Measurements from ENCODE around the gene ACOT12.
"Not testable (repeated sequence)": the region's sequence is repeated elsewhere in the genome, so short reads cannot be mapped to it uniquely, and the experiment has no call there.

ACOT12 gene

GRCh38 chr5:81424728-81425127, 30.8 kb upstream of the ACOT12 start:
- TF ChIP-seq Cebpa-rat (IDR thresholded peaks at IDR 0.05) = no peak

GRCh38 chr5:81422671-81423070, 28.7 kb upstream of the ACOT12 start:
- no peak overlapping the region for H3K4me2 ChIP-seq
- no peak for TF ChIP-seq Cebpa-rat (IDR thresholded peaks at IDR 0.05)

More at GRCh38 chr5:81424728-81425127, 30.8 kb upstream of the ACOT12 start:
- Histone ChIP-seq H3K27ac (no peak overlapping the region), H3K27me3 (no peaks in the 10 kb centered on the region), H4K20me1 (no peaks in the 10 kb centered on the region; the same call in 1 of the 2 replicates), H3K4me1 (0 out of 2 replicates have a peak, but pooled peaks cover 3% of the 10 kb centered on the region), H3K4me2 (no peak overlapping the region), H3K4me3 (no peak overlapping the region), H3K36me3 (peaks cover 40% of the 10 kb centered on the region), H3K9ac (no peak overlapping the region), H3K9me3 (no peaks in the 10 kb centered on the region)

GRCh38 chr5:81420039-81420667, 26.2 kb upstream of the ACOT12 start:
- Histone ChIP-seq H3K4me1 (no peaks in the 10 kb centered on the region), H3K36me3 (peaks cover 47% of the 10 kb centered on the region), H3K4me3 (no peak overlapping the region), H3K27ac (no peak overlapping the region), H3K9me3 (no peaks in the 10 kb centered on the region), H3K9ac (no peak overlapping the region), H3K27me3 (no peaks in the 10 kb centered on the region), H3K4me2 (no peak overlapping the region), H4K20me1 (no peaks in the 10 kb centered on the region)
- no peak for TF ChIP-seq Cebpa-rat (IDR thresholded peaks at IDR 0.05)

More at GRCh38 chr5:81422671-81423070, 28.7 kb upstream of the ACOT12 start:
- Histone ChIP-seq H3K9me3 (no peaks in the 10 kb centered on the region), H3K27ac (no peak overlapping the region), H3K27me3 (no peaks in the 10 kb centered on the region), H3K36me3 (peaks cover 52% of the 10 kb centered on the region), H3K4me3 (no peak overlapping the region), H3K4me1 (0 out of 2 replicates have a peak, but pooled peaks cover 3% of the 10 kb centered on the region), H3K9ac (no peak overlapping the region), H4K20me1 (no peaks in the 10 kb centered on the region)

DNA sequence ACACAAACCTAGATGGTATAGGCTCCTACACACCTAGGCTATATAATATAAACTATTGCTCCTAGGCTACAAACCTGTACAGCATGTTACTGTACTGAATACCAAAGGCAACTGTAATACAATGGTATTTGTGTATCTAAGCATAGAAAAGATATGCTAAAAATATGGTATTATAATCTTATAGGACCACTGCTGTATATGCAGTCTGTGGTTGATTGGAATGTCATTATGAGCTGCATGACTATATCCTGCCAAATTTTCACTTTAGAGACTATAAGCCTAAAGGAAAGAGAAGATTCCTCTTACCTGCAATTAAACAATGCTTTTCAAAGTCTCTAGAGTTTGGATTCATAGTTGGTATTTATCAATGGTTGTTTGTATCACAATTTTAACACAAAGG, 24.7 kb upstream of the ACOT12 start:
- Histone ChIP-seq H3K9me3 (no peaks in the 10 kb centered on the region), H3K9ac (no peak overlapping the region), H3K4me3 (no peak overlapping the region), H3K4me1 (no peaks in the 10 kb centered on the region), H3K27me3 (no peaks in the 10 kb centered on the region), H4K20me1 (no peaks in the 10 kb centered on the region), H3K27ac (no peak overlapping the region), H3K4me2 (no peak overlapping the region), H3K36me3 (peaks cover 52% of the 10 kb centered on the region)
- no peak for TF ChIP-seq Cebpa-rat (IDR thresholded peaks at IDR 0.05)

GRCh38 chr5:81417052-81417451, 23.1 kb upstream of the ACOT12 start:
- Histone ChIP-seq H4K20me1 (no peaks in the 10 kb centered on the region), H3K27ac (no peak overlapping the region), H3K9me3 (no peaks in the 10 kb centered on the region), H3K4me2 (no peak overlapping the region), H3K4me1 (no peaks in the 10 kb centered on the region), H3K27me3 (no peaks in the 10 kb centered on the region), H3K4me3 (no peak overlapping the region), H3K36me3 (peaks cover 46% of the 10 kb centered on the region), H3K9ac (no peak overlapping the region)
- no peak for TF ChIP-seq Cebpa-rat (IDR thresholded peaks at IDR 0.05)

DNA sequence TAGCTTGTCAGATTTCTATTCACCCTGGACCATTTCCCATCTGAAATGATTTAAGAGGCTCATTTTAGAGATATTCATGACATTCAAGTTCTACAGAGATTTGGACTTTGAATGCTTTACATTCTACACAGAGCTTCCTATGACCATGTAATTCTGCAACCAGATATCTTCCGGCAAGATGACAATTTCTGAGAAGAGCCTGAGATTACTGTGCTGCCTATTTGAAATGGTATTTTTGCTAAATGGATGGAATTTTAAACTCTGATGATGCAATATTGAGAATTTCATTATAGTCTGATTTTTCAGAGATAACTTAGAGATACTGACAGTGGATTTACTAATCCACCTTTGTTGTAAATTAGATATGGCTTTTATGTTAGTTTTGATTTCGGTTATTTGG, 16.0 kb upstream of the ACOT12 start:
- Histone ChIP-seq H4K20me1 (no peaks in the 10 kb centered on the region), H3K9me3 (no peaks in the 10 kb centered on the region), H3K9ac (no peak overlapping the region), H3K36me3 (peaks cover 2% of the 10 kb centered on the region), H3K27me3 (no peaks in the 10 kb centered on the region), H3K27ac (no peak overlapping the region), H3K4me1 (no peaks in the 10 kb centered on the region), H3K4me2 (no peak overlapping the region), H3K4me3 (no peak overlapping the region)
- no peak for TF ChIP-seq Cebpa-rat (IDR thresholded peaks at IDR 0.05)

DNA sequence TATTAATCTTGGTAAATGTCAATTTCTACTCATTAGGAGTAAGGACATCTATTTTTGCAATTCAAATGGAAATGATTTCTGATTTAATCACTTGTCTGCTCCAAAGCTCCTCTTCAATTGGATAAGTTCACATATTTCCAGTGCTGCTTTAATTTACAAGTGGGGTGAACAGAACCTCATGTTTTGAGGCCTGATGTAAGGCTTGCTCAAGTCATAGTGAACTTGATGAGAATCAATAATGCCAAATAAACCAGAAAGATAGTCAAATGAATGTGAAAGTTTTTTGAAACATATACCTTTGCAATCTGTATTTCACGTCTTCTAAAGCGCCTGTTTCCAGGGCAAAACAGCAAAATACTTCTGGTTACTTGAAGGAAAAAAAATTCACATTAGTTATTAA, 15.4 kb upstream of the ACOT12 start:
- H3K27ac ChIP-seq = no peak overlapping the region
- H3K9me3 ChIP-seq = no peaks in the 10 kb centered on the region
- H3K4me1 ChIP-seq = no peaks in the 10 kb centered on the region
- H3K27me3 ChIP-seq = no peaks in the 10 kb centered on the region
- no peaks in the 10 kb centered on the region; the same call in none of the 2 replicates for H3K36me3 ChIP-seq
- no peak overlapping the region for H3K9ac ChIP-seq
- no peak overlapping the region for H3K4me3 ChIP-seq
- no peaks in the 10 kb centered on the region for H4K20me1 ChIP-seq
- no peak overlapping the region for H3K4me2 ChIP-seq
- TF ChIP-seq Cebpa-rat (IDR thresholded peaks at IDR 0.05) = no peak

GRCh38 chr5:81408496-81408895, 14.6 kb upstream of the ACOT12 start:
- Histone ChIP-seq H3K27me3 (no peaks in the 10 kb centered on the region), H3K4me3 (no peak overlapping the region), H3K9me3 (no peaks in the 10 kb centered on the region), H3K4me1 (no peaks in the 10 kb centered on the region), H3K27ac (no peak overlapping the region), H3K4me2 (no peak overlapping the region), H3K9ac (no peak overlapping the region), H3K36me3 (no peaks in the 10 kb centered on the region; the same call in 1 of the 2 replicates), H4K20me1 (no peaks in the 10 kb centered on the region)
- TF ChIP-seq Cebpa-rat (IDR thresholded peaks at IDR 0.05) = no peak

GRCh38 chr5:81407811-81408210, 13.9 kb upstream of the ACOT12 start:
- not testable (repeated sequence) for H3K9me3 ChIP-seq, H3K4me3 ChIP-seq, H3K36me3 ChIP-seq, H3K27me3 ChIP-seq, H3K9ac ChIP-seq, H3K27ac ChIP-seq, H3K4me1 ChIP-seq, H3K4me2 ChIP-seq, H4K20me1 ChIP-seq

GRCh38 chr5:81405126-81405891, 11.4 kb upstream of the ACOT12 start:
- no peaks in the 10 kb centered on the region for H3K27me3 ChIP-seq
- no peak overlapping the region for H3K4me3 ChIP-seq
- no peaks in the 10 kb centered on the region for H3K36me3 ChIP-seq
- H4K20me1 ChIP-seq = no peaks in the 10 kb centered on the region
- H3K9ac ChIP-seq = no peak overlapping the region
- no peaks in the 10 kb centered on the region for H3K4me1 ChIP-seq
- H3K9me3 ChIP-seq = no peaks in the 10 kb centered on the region
- no peak for TF ChIP-seq Cebpa-rat (IDR thresholded peaks at IDR 0.05)
- H3K27ac ChIP-seq = no peak overlapping the region
- no peak overlapping the region for H3K4me2 ChIP-seq

Data from BLaER1 (cell line).